GM12878 (cell line): ENCODE measurements around the gene HERC5. TPM values are rescaled to one million over a fixed set of nuclear protein-coding genes. Genes with fewer than 3 reads are reported as not detected.

Experiments used
- ATAC-seq: fragments of 200-7000 bp; cut with Tn5 transposase; 3 replicates; pipeline ENCODE4 v1.9.1; 2020; ENCODE audit warnings: mild to moderate bottlenecking, moderate library complexity
- BruUV-seq: library from RNA; stranded (reverse); fragments of 400-500 nt; replicated peaks from 2 replicates; lab custom pipeline; 2021; lab: Mats Ljungman, UMichigan
- CTCF ChIA-PET: fragments of 300-600 bp; sonication (Branson Sonifier 250); formaldehyde crosslinking; extraction: SDS; loops from one replicate; lab custom pipeline; 2021; ENCODE audit warnings: inconsistent platforms; lab: Yijun Ruan, JAX
- POLR2A ChIA-PET: fragments of 350-600 bp; formaldehyde crosslinking; extraction: SDS; loops from one replicate; lab custom pipeline; 2021; ENCODE audit warnings: inconsistent platforms; lab: Charles Lee
- RAD21 ChIA-PET: fragments of 300-600 bp; sonication (Branson Sonifier 250); formaldehyde crosslinking; loops from one replicate; lab custom pipeline; 2023; ENCODE audit warnings: antibody characterized with exemption; ENCODE audit not compliant: unreplicated experiment; lab: Charles Lee
- SMC1A ChIA-PET: fragments of 300-600 bp; sonication (Branson Sonifier 250); formaldehyde crosslinking; loops from one replicate; lab custom pipeline; 2023; ENCODE audit not compliant: unreplicated experiment, uncharacterized antibody; lab: Charles Lee
- DNase-seq: peaks from one replicate; pipeline ENCODE4 v3.0.0-alpha.2; 2011; ENCODE audit warnings: low read depth, low spot score
- FAIRE-seq: peaks from 3 replicates; lab custom pipeline; 2011; peaks lifted over from hg19 to GRCh38; lab: Jason Lieb, UNC
- H2AFZ ChIP-seq: 2 replicates; pipeline ENCODE4 v1.6.0; 2011; ENCODE audit warnings: low read depth, low read length, control low read depth; ENCODE audit not compliant: control insufficient read depth
- H3K27ac ChIP-seq: 2 replicates; pipeline ENCODE4 v1.5.1; 2011; ENCODE audit warnings: control low read depth; ENCODE audit not compliant: control insufficient read depth, insufficient read depth
- H3K27me3 ChIP-seq, 2 experiments: replicated peaks in 1 of 2; 2 replicates each; pipeline versions ENCODE4 v1.6.0 to v1.6.1; 2011; ENCODE audit warnings: low read length in 1 of 2; ENCODE audit not compliant: control insufficient read depth in 2 of 2, insufficient read depth in 2 of 2
- H3K36me3 ChIP-seq, 2 experiments: 2 replicates each; pipeline ENCODE4 v1.5.1; 2011; ENCODE audit warnings: low read length in 1 of 2; ENCODE audit not compliant: control insufficient read depth in 2 of 2, insufficient read depth in 2 of 2
- H3K4me1 ChIP-seq: 2 replicates; pipeline ENCODE4 v1.6.1; 2011; ENCODE audit warnings: mild to moderate bottlenecking, low read length, moderate library complexity, mixed read lengths; ENCODE audit not compliant: control insufficient read depth, insufficient read depth
- H3K4me2 ChIP-seq: 2 replicates; pipeline ENCODE4 v1.6.0; 2011; ENCODE audit warnings: control low read depth; ENCODE audit not compliant: control insufficient read depth, insufficient read depth
- H3K4me3 ChIP-seq: fragments of 200-600 bp; sonication (generic); 2 replicates; pipeline ENCODE4 v1.5.1; 2016
- H3K79me2 ChIP-seq: 2 replicates; pipeline ENCODE4 v1.6.0; 2011; ENCODE audit warnings: low read length; ENCODE audit not compliant: control insufficient read depth, insufficient read depth
- H3K9ac ChIP-seq: 2 replicates; pipeline ENCODE4 v1.8.0; 2011; ENCODE audit warnings: low read length, control low read depth, mixed read lengths; ENCODE audit not compliant: control insufficient read depth, insufficient read depth
- H3K9me3 ChIP-seq: replicated peaks from 3 replicates; pipeline ENCODE4 v1.5.1; 2011; ENCODE audit warnings: mild to moderate bottlenecking, low read length; ENCODE audit not compliant: control insufficient read depth, insufficient read depth
- H4K20me1 ChIP-seq: 2 replicates; pipeline ENCODE4 v1.6.0; 2011; ENCODE audit not compliant: control insufficient read depth, insufficient read depth
- CHD2 ChIP-seq: IDR thresholded peaks from 2 replicates; pipeline ENCODE4 v1.6.1; 2011; ENCODE audit warnings: low read depth, low read length, improper control_type of control experiment, borderline replicate concordance
- CREB1 ChIP-seq: IDR thresholded peaks from 2 replicates; pipeline ENCODE4 v1.6.1; 2012; ENCODE audit warnings: low read depth, mild to moderate bottlenecking, inconsistent platforms
- HCFC1 ChIP-seq: fragments of 150-350 bp; IDR thresholded peaks from 2 replicates; pipeline ENCODE4 v1.6.1; 2014; ENCODE audit warnings: low read length
- STAT1 ChIP-seq: fragments of 450-650 bp; conservative IDR thresholded peaks from 2 replicates; pipeline ENCODE4 v1.6.1; 2014; ENCODE audit warnings: antibody characterized with exemption, mild to moderate bottlenecking
- STAT3 ChIP-seq: IDR thresholded peaks from 2 replicates; pipeline ENCODE4 v1.6.1; 2011; ENCODE audit warnings: low read depth, low read length, improper control_type of control experiment
- YY1 ChIP-seq: IDR thresholded peaks from 2 replicates; pipeline ENCODE4 v1.6.1; 2011; ENCODE audit warnings: low read depth, mild to moderate bottlenecking, low read length
- WGBS: methylation state at CpG from one replicate; pipeline ENCODE4 v1.1.6; 2016; ENCODE audit warnings: low lambda C conversion rate; ENCODE audit not compliant: insufficient replicate concordance, insufficient coverage; ENCODE audit errors: missing lambda C conversion rate; 5-methylcytosine and 5-hydroxymethylcytosine counted together
- in situ Hi-C: fragments of 300-500 bp; cut with MboI; formaldehyde crosslinking; loops from 9 replicates; pipeline ENCODE4 v1.14.3; 2018; ENCODE audit warnings: mixed read lengths
- intact Hi-C: fragments of 100-400 bp; cut with micrococcal nuclease; formaldehyde crosslinking; loops from one replicate; pipeline ENCODE4 v1.14.2; 2022; ENCODE audit not compliant: unreplicated experiment
- polyA plus RNA-seq, 11 experiments: library from polyadenylated mRNA; depleted of rRNA in 4 of 11; unstranded in 6 of 11; stranded (reverse) in 5 of 11; fragments of >200 nt; fragmentation: Nextera tagmentation in 4 of 11; fragmentation: Illumina TruSeq in 1 of 11; extraction: Ambion mirVana in 4 of 11; extraction: Trizol in 1 of 11; gene quantifications; 1 replicate in 1 of 11; 2 replicates in 10 of 11; pipeline versions ENCODE4 v1.2.1 to v1.2.3, GENCODE V29; 2011 to 2016; ENCODE audit warnings: inconsistent platforms in 2 of 11, missing spikeins in 2 of 11, low read depth in 1 of 11
- total RNA-seq, 4 experiments: library from RNA; depleted of rRNA in 3 of 4; stranded (reverse); fragments of >200 nt in 3 of 4; fragmentation: Illumina TruSeq in 1 of 4; extraction: Trizol in 1 of 4; gene quantifications; 2 replicates each; pipeline versions ENCODE4 v1.2.1 to v1.2.3, GENCODE V29; 2013 to 2021
- TF ChIP-seq, protein P1 (sequence below): fragments of 450-650 bp; formaldehyde crosslinking; IDR thresholded peaks from 2 replicates; pipeline ENCODE4 v1.4.0; 2022; ENCODE audit warnings: mild to moderate bottlenecking, moderate library complexity

The HERC5 gene
- total and polyA plus RNA-seq, 10 of the 15 experiments (the other 5 are each of a cell fraction or from before 2014, with no cell fraction given) = 12.5 to 60.7 (median 25.1) TPM

DNA sequence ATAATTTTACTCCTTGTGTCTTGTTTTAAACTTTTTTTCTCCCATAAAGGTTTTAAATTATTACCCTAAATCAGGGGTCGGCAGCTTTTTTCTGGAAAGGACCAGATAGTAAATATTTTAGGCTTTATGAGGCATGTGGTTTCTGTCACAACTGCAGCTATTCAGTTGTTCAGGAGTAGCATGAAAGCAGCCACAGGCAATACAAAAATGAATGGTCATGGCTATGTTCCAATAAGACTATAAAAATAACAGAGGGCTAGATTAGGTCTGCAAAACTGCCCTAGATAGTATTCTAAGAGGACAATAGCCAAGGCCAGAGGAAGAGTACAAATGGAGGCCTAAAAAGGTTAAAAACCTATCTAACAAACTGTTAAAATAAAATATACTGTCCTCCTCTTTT is 24.6 kb downstream of the HERC5 start:
- no peak for DNase-seq
- in situ Hi-C loops = no loop called here
- ChIA-PET SMC1A (no interaction called here), POLR2A (no interaction called here), RAD21 (no interaction called here), CTCF (interaction anchor here (0.8 to 0.9 kb wide), 2 partner anchors 34 to 58 kb away, joined by 3 read pairs; no protein-coding TSS in a partner anchor)
- H4K20me1 ChIP-seq = no peaks in the 10 kb centered on the region
- no TSS peak for BruUV-seq
- no peak for ATAC-seq
- H3K36me3 ChIP-seq = peaks cover 0 to 3% of the 10 kb centered on the region in 2 experiments; a peak in 1 of 4 replicates
- TF ChIP-seq CHD2 (no peak), STAT1 (no peak), CREB1 (no peak), HCFC1 (no peak), YY1 (no peak), STAT3 (no peak)
- TF ChIP-seq, protein P1, sequence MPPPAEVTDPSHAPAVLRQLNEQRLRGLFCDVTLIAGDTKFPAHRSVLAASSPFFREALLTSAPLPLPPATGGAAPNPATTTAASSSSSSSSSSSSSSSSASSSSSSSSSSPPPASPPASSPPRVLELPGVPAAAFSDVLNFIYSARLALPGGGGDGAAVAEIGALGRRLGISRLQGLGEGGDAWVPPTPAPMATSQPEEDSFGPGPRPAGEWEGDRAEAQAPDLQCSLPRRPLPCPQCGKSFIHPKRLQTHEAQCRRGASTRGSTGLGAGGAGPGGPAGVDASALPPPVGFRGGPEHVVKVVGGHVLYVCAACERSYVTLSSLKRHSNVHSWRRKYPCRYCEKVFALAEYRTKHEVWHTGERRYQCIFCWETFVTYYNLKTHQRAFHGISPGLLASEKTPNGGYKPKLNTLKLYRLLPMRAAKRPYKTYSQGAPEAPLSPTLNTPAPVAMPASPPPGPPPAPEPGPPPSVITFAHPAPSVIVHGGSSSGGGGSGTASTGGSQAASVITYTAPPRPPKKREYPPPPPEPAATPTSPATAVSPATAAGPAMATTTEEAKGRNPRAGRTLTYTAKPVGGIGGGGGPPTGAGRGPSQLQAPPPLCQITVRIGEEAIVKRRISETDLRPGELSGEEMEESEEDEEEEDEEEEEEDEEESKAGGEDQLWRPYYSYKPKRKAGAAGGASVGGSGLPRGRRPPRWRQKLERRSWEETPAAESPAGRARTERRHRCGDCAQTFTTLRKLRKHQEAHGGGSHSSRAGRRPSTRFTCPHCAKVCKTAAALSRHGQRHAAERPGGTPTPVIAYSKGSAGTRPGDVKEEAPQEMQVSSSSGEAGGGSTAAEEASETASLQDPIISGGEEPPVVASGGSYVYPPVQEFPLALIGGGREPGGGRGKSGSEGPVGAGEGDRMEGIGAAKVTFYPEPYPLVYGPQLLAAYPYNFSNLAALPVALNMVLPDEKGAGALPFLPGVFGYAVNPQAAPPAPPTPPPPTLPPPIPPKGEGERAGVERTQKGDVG (CRISPR knock-in tag) = no peak
- FAIRE-seq = no peak
- intact Hi-C loops = no loop called here
- H2AFZ ChIP-seq = no peak overlapping the region
- WGBS = 100% methylated on average over 1 of the region's 1 CpG
- no peaks in the 10 kb centered on the region for H3K27me3 ChIP-seq
- no peak overlapping the region for H3K4me3 ChIP-seq
- H3K9ac ChIP-seq = no peak overlapping the region
- H3K79me2 ChIP-seq = no peaks in the 10 kb centered on the region
- H3K4me1 ChIP-seq = no peaks in the 10 kb centered on the region
- H3K9me3 ChIP-seq = no peaks in the 10 kb centered on the region
- no peak overlapping the region for H3K27ac ChIP-seq
- no peak overlapping the region for H3K4me2 ChIP-seq
